PC-3 (cell line): ENCODE results near the gene SCG2. TPM values are rescaled to one million over a fixed set of nuclear protein-coding genes. Genes with fewer than 3 reads are reported as not detected.

Experiments used
- ATAC-seq: fragments of 200-7000 bp; cut with Tn5 transposase; 2 replicates; pipeline ENCODE4 v1.9.1; 2020; ENCODE audit warnings: mild to moderate bottlenecking, moderate library complexity
- BruUV-seq: library from RNA; stranded (reverse); fragments of 400-500 nt; replicated peaks from 2 replicates; lab custom pipeline; 2021; lab: Mats Ljungman, UMichigan
- CTCF ChIA-PET: fragments of 300-600 bp; sonication (Branson Sonifier 250); formaldehyde crosslinking; loops from one replicate; lab custom pipeline; 2022; ENCODE audit warnings: antibody characterized with exemption; lab: Charles Lee
- POLR2A ChIA-PET: fragments of 300-600 bp; sonication (Branson Sonifier 250); formaldehyde crosslinking; loops from one replicate; lab custom pipeline; 2022; ENCODE audit warnings: antibody characterized with exemption; ENCODE audit not compliant: unreplicated experiment; lab: Charles Lee
- DNase-seq: peaks from one replicate; pipeline ENCODE4 v3.0.0-alpha.2; 2015
- H2AFZ ChIP-seq: fragments of 300-600 bp; sonication (generic); 2 replicates; pipeline ENCODE4 v1.6.0; 2016; ENCODE audit warnings: antibody characterized with exemption, low read length
- H3F3A ChIP-seq: fragments of 300-600 bp; sonication (generic); one replicate; pipeline ENCODE4 v1.6.0; 2017; ENCODE audit warnings: antibody characterized with exemption, low read length, control low read depth, mild to moderate bottlenecking; ENCODE audit not compliant: unreplicated experiment
- H3K27ac ChIP-seq: fragments of 300-600 bp; sonication (generic); 2 replicates; pipeline ENCODE4 v1.5.1; 2016; ENCODE audit warnings: mild to moderate bottlenecking, low read length
- H3K27me3 ChIP-seq: fragments of 300-600 bp; sonication (generic); 2 replicates; pipeline ENCODE4 v1.6.1; 2016; ENCODE audit warnings: low read length, mixed read lengths
- H3K36me3 ChIP-seq: fragments of 300-600 bp; sonication (generic); 2 replicates; pipeline ENCODE4 v1.6.1; 2016; ENCODE audit warnings: low read depth, mixed run types, low read length, mixed read lengths
- H3K4me1 ChIP-seq: fragments of 300-600 bp; sonication (generic); 2 replicates; pipeline ENCODE4 v1.5.1; 2016; ENCODE audit warnings: low read length; ENCODE audit not compliant: insufficient read depth
- H3K4me2 ChIP-seq: fragments of 300-600 bp; sonication (generic); 2 replicates; pipeline ENCODE4 v1.6.0; 2016; ENCODE audit warnings: low read length
- H3K4me3 ChIP-seq: fragments of 300-600 bp; sonication (generic); 2 replicates; pipeline ENCODE4 v1.5.1; 2016; ENCODE audit warnings: mild to moderate bottlenecking, low read length, mixed read lengths
- H3K79me2 ChIP-seq: fragments of 300-600 bp; sonication (generic); 2 replicates; pipeline ENCODE4 v1.6.1; 2017; ENCODE audit warnings: low read length, mixed read lengths
- H3K9ac ChIP-seq: fragments of 300-600 bp; sonication (generic); 2 replicates; pipeline ENCODE4 v1.6.0; 2016; ENCODE audit warnings: mild to moderate bottlenecking, low read length
- H3K9me2 ChIP-seq: fragments of 300-600 bp; sonication (generic); replicated peaks from 2 replicates; pipeline ENCODE4 v1.6.1; 2016; ENCODE audit warnings: mixed run types, low read length, mixed read lengths
- H3K9me3 ChIP-seq: fragments of 300-600 bp; sonication (generic); 2 replicates; pipeline ENCODE4 v1.6.1; 2016; ENCODE audit warnings: low read length, mixed read lengths
- H4K20me1 ChIP-seq: fragments of 300-600 bp; sonication (generic); 2 replicates; pipeline ENCODE4 v1.6.1; 2016; ENCODE audit warnings: low read length, mixed read lengths
- CTCF ChIP-seq: fragments of 300-600 bp; sonication (generic); conservative IDR thresholded peaks from 2 replicates; pipeline ENCODE4 v1.5.1; 2017; ENCODE audit warnings: antibody characterized with exemption, low read depth, mild to moderate bottlenecking, low read length
- EZH2 ChIP-seq: fragments of 300-600 bp; sonication (generic); IDR thresholded peaks from one replicate; pipeline ENCODE4 v1.6.1; 2017; ENCODE audit warnings: antibody characterized with exemption, mild to moderate bottlenecking, low read length; ENCODE audit not compliant: unreplicated experiment
- EZH2phosphoT487 ChIP-seq: fragments of 300-600 bp; sonication (generic); IDR thresholded peaks from 2 replicates; pipeline ENCODE4 v1.6.1; 2018; ENCODE audit warnings: mild to moderate bottlenecking, antibody characterized with exemption, low read length, borderline replicate concordance
- intact Hi-C: fragments of 100-400 bp; cut with micrococcal nuclease; formaldehyde crosslinking; loops from 2 replicates; pipeline ENCODE4 v1.9.0; 2023
- total RNA-seq: library from RNA; depleted of rRNA; stranded (reverse); fragments of >200 nt; gene quantifications from 2 replicates; pipeline ENCODE4 v1.2.3, GENCODE V29; 2014

SCG2 gene
- total RNA-seq, 1 experiment from 2014 or later: 0.51 TPM

GRCh38 chr2:223606946-223607345, 4.8 kb upstream of the SCG2 start:
- intact Hi-C loops: loop anchor here (10.0 kb wide), 1 partner anchor 632 kb away; no protein-coding TSS in a partner anchor
- Histone ChIP-seq H3K27ac (no peak overlapping the region), H3F3A (no peaks in the 10 kb centered on the region), H3K36me3 (no peaks in the 10 kb centered on the region), H3K9ac (no peak overlapping the region), H3K4me1 (no peaks in the 10 kb centered on the region; the same call in 1 of the 2 replicates), H4K20me1 (no peaks in the 10 kb centered on the region), H3K9me3 (no peaks in the 10 kb centered on the region), H3K79me2 (no peaks in the 10 kb centered on the region), H3K9me2 (no peaks in the 10 kb centered on the region), H3K4me2 (no peak overlapping the region), H3K27me3 (no peaks in the 10 kb centered on the region), H2AFZ (no peak overlapping the region), H3K4me3 (no peak overlapping the region)
- CTCF ChIA-PET: no interaction called here
- POLR2A ChIA-PET: no interaction called here
- no peak for TF ChIP-seq CTCF
- TF ChIP-seq EZH2: no peak
- TF ChIP-seq EZH2phosphoT487: no peak
- no peak for DNase-seq
- ATAC-seq: no peak
- BruUV-seq: no TSS peak

DNA sequence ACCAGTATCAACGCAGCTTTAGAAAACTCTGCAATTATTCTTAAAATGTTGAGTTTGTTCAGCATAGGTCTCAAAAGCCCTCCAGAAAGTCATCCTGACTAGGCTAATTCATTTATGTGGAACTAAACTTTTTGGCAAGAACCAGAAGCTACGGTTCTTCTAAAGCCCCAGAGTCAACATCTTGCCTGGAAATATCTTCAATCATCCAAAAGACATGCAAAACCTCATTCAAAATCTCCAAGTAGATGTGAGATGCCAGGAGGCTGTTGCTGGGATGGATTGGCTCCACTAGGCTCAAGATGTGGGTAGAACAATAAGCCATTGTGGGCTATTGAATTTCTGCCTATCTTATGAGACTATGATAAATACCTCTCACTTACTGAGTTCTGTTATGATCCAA, 2.1 kb upstream of the SCG2 start:
- no peaks in the 10 kb centered on the region for H4K20me1 ChIP-seq
- no peak overlapping the region for H3K27ac ChIP-seq
- BruUV-seq: no TSS peak
- no peaks in the 10 kb centered on the region for H3F3A ChIP-seq
- ChIA-PET POLR2A (no interaction called here), CTCF (no interaction called here)
- H3K9me2 ChIP-seq: no peaks in the 10 kb centered on the region
- no peak for ATAC-seq
- no peak overlapping the region for H3K4me3 ChIP-seq
- no peaks in the 10 kb centered on the region for H3K36me3 ChIP-seq
- no peak overlapping the region for H2AFZ ChIP-seq
- TF ChIP-seq EZH2phosphoT487 (no peak), CTCF (no peak), EZH2 (no peak)
- no peaks in the 10 kb centered on the region for H3K9me3 ChIP-seq
- H3K79me2 ChIP-seq: no peaks in the 10 kb centered on the region
- DNase-seq: no peak
- H3K9ac ChIP-seq: no peak overlapping the region
- no peaks in the 10 kb centered on the region for H3K27me3 ChIP-seq
- no peak overlapping the region for H3K4me2 ChIP-seq
- intact Hi-C loops: loop anchor here (5.0 to 10.0 kb wide), 4 partner anchors 42 to 629 kb away; no protein-coding TSS in a partner anchor
- peaks cover 8% of the 10 kb centered on the region for H3K4me1 ChIP-seq

DNA sequence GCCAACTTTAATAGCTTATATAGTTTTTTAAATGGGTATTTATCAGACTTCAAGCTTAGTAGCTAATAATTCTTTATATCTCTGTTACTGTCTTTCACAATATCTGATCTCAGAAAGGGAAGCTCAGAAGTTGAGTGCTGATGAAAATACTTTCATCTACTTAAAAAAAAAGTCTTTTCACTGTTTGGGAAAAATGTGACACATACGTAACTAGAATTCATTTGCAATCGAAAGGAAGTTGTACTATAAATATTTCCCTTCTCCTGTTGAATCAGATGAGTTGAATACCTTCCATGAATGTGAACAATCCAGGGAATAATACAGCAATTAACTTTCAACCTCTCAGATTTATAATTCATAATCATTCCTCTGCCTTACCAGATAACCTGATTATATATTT, 811 bp upstream of the SCG2 start:
- Histone ChIP-seq H3K27me3 (no peaks in the 10 kb centered on the region), H3K4me3 (no peak overlapping the region), H3K27ac (no peak overlapping the region), H2AFZ (no peak overlapping the region), H3K9me3 (no peaks in the 10 kb centered on the region), H3K36me3 (no peaks in the 10 kb centered on the region), H3K9ac (no peak overlapping the region), H3K79me2 (no peaks in the 10 kb centered on the region), H3K9me2 (no peaks in the 10 kb centered on the region), H4K20me1 (no peaks in the 10 kb centered on the region), H3F3A (no peaks in the 10 kb centered on the region), H3K4me2 (no peak overlapping the region), H3K4me1 (peaks cover 14% of the 10 kb centered on the region)
- BruUV-seq: no TSS peak
- DNase-seq: no peak
- intact Hi-C loops: loop anchor here (1.0 to 10.0 kb wide), 5 partner anchors 41 to 628 kb away; no protein-coding TSS in a partner anchor
- ChIA-PET CTCF (interaction anchor here (0.6 to 1.1 kb wide), 2 partner anchors 18 to 80 kb away, joined by 3 read pairs; no protein-coding TSS in a partner anchor), POLR2A (interaction anchor here (0.6 to 0.7 kb wide), 2 partner anchors 255 to 321 kb away, joined by 3 to 6 read pairs; no protein-coding TSS in a partner anchor)
- no peak for TF ChIP-seq EZH2phosphoT487
- no peak for TF ChIP-seq EZH2
- no peak for TF ChIP-seq CTCF
- no peak for ATAC-seq
